HCT116 (cell line): ENCODE measurements around the gene ANKRD16. TPM values are rescaled to one million over a fixed set of nuclear protein-coding genes. Genes with fewer than 3 reads are reported as not detected.

Experiments
- ATAC-seq: fragments of 200-7000 bp; cut with Tn5 transposase; 2 replicates; pipeline ENCODE4 v1.9.1; 2020; ENCODE audit warnings: mild to moderate bottlenecking, moderate library complexity
- BruUV-seq: library from RNA; stranded (reverse); fragments of 400-500 nt; replicated peaks from 2 replicates; lab custom pipeline; 2021; lab: Mats Ljungman, UMichigan
- CTCF ChIA-PET: fragments of 300-600 bp; sonication (Branson Sonifier 250); formaldehyde crosslinking; loops from one replicate; lab custom pipeline; 2021; ENCODE audit warnings: antibody characterized with exemption; lab: Charles Lee
- POLR2A ChIA-PET: fragments of 300-600, 350-600 bp; sonication (Branson Sonifier 250); formaldehyde crosslinking; loops from one replicate; lab custom pipeline; 2021; ENCODE audit warnings: antibody characterized with exemption; lab: Charles Lee
- RAD21 ChIA-PET, 2 experiments: fragments of 300-600 bp; sonication (Branson Sonifier 250); formaldehyde crosslinking; loops; one replicate each; lab custom pipeline; 2023; ENCODE audit warnings: low total read pairs in 2 of 2; ENCODE audit not compliant: uncharacterized antibody in 2 of 2, unreplicated experiment in 2 of 2, low non-redundant PET in 1 of 2; lab: Charles Lee
- DNase-seq: peaks from one replicate; pipeline ENCODE4 v3.0.0-alpha.2; 2010; ENCODE audit warnings: low read depth, low spot score
- H2AFZ ChIP-seq: fragments of 200-600 bp; shearing (Covaris generic), sonication (generic); 2 replicates; pipeline ENCODE4 v1.6.1; 2017; ENCODE audit warnings: low read depth, mixed run types, mixed read lengths, antibody characterized with exemption, low read length; ENCODE audit not compliant: poor library complexity, severe bottlenecking
- H3K27ac ChIP-seq: 2 replicates; pipeline ENCODE4 v1.5.1; 2012; ENCODE audit warnings: low read depth, low read length
- H3K27me3 ChIP-seq: fragments of 200-600 bp; sonication (generic); 2 replicates; pipeline ENCODE4 v1.6.1; 2016; ENCODE audit warnings: mixed run types, low read length, mixed read lengths; ENCODE audit not compliant: insufficient read depth
- H3K36me3 ChIP-seq, 2 experiments: fragments of 200-500 bp in 1 of 2; fragments of 200-600 bp in 1 of 2; sonication (Bioruptor generic) in 1 of 2; sonication (generic) in 1 of 2; 2 replicates each; pipeline versions ENCODE4 v1.5.1 to v1.6.1; 2014 to 2016; ENCODE audit warnings: low read length in 2 of 2, inconsistent platforms in 1 of 2, mixed read lengths in 1 of 2, mixed run types in 1 of 2; ENCODE audit not compliant: insufficient read depth in 2 of 2, control insufficient read depth in 1 of 2
- H3K4me1 ChIP-seq, 2 experiments: fragments of 200-600 bp in 1 of 2; sonication (generic) in 1 of 2; 2 replicates each; pipeline versions ENCODE4 v1.5.1 to v1.6.1; 2012 to 2017; ENCODE audit warnings: low read length in 2 of 2, inconsistent platforms in 1 of 2, mild to moderate bottlenecking in 1 of 2, mixed read lengths in 1 of 2, mixed run types in 1 of 2, moderate library complexity in 1 of 2; ENCODE audit not compliant: insufficient read depth in 2 of 2, control insufficient read depth in 1 of 2
- H3K4me2 ChIP-seq: fragments of 200-600 bp; sonication (generic); 2 replicates; pipeline ENCODE4 v1.6.1; 2017; ENCODE audit warnings: mixed run types, low read length, mixed read lengths
- H3K4me3 ChIP-seq, 2 experiments: fragments of 200-600 bp in 1 of 2; sonication (generic) in 1 of 2; replicated peaks in 1 of 2; 2 replicates each; pipeline ENCODE4 v1.5.1; 2011 to 2016; ENCODE audit warnings: low read length in 2 of 2, control low read depth in 1 of 2, low read depth in 1 of 2, mild to moderate bottlenecking in 1 of 2, mixed read lengths in 1 of 2, mixed run types in 1 of 2
- H3K79me2 ChIP-seq: fragments of 200-600 bp; sonication (generic); 2 replicates; pipeline ENCODE4 v1.6.1; 2017; ENCODE audit warnings: mild to moderate bottlenecking, mixed run types, low read length, moderate library complexity, mixed read lengths; ENCODE audit not compliant: insufficient read depth
- H3K9ac ChIP-seq: fragments of 200-600 bp; sonication (generic); 2 replicates; pipeline ENCODE4 v1.6.1; 2016; ENCODE audit warnings: low read length, mixed read lengths
- H3K9me2 ChIP-seq: fragments of 200-600 bp; sonication (generic), shearing (Covaris generic); 2 replicates; pipeline ENCODE4 v1.6.1; 2017; ENCODE audit warnings: mixed run types, mild to moderate bottlenecking, moderate library complexity; ENCODE audit not compliant: insufficient read depth
- H3K9me3 ChIP-seq, 2 experiments: fragments of 200-500 bp in 1 of 2; fragments of 200-600 bp in 1 of 2; sonication (Bioruptor generic) in 1 of 2; sonication (generic) in 1 of 2; 2 replicates each; pipeline ENCODE4 v1.6.1; 2014 to 2017; ENCODE audit warnings: low read length in 2 of 2, mixed read lengths in 2 of 2, inconsistent platforms in 1 of 2, low read depth in 1 of 2, mild to moderate bottlenecking in 1 of 2, mixed run types in 1 of 2, moderate library complexity in 1 of 2; ENCODE audit not compliant: control insufficient read depth in 1 of 2, insufficient read depth in 1 of 2
- H4K20me1 ChIP-seq: fragments of 200-600 bp; sonication (generic), shearing (Covaris generic); 2 replicates; pipeline ENCODE4 v1.6.1; 2017; ENCODE audit warnings: mixed run types, mild to moderate bottlenecking, moderate library complexity; ENCODE audit not compliant: insufficient read depth
- EGR1 ChIP-seq: IDR thresholded peaks from 2 replicates; pipeline ENCODE4 v1.6.1; 2012; ENCODE audit warnings: low read depth
- EZH2 ChIP-seq: fragments of 200-600 bp; sonication (generic); IDR thresholded peaks from 2 replicates; pipeline ENCODE4 v1.6.1; 2017; ENCODE audit warnings: antibody characterized with exemption, mixed run types
- EZH2phosphoT487 ChIP-seq: fragments of 200-600 bp; IDR thresholded peaks from 2 replicates; pipeline ENCODE4 v1.6.1; 2018; ENCODE audit warnings: antibody characterized with exemption, borderline replicate concordance
- FOSL1 ChIP-seq: IDR thresholded peaks from 2 replicates; pipeline ENCODE4 v1.6.1; 2012; ENCODE audit warnings: low read depth
- JUND ChIP-seq: IDR thresholded peaks from 2 replicates; pipeline ENCODE4 v1.6.1; 2012
- POLR2A ChIP-seq: IDR thresholded peaks from 2 replicates; pipeline ENCODE4 v1.7.0; 2011; ENCODE audit warnings: borderline replicate concordance; ENCODE audit not compliant: insufficient read depth, insufficient read length; ENCODE audit errors: extremely low read depth
- RAD21 ChIP-seq: IDR thresholded peaks from 2 replicates; pipeline ENCODE4 v1.6.1; 2012; ENCODE audit warnings: low read depth, mild to moderate bottlenecking
- SIN3A ChIP-seq: IDR thresholded peaks from 2 replicates; pipeline ENCODE4 v1.6.1; 2012; ENCODE audit warnings: low read depth
- SP1 ChIP-seq: IDR thresholded peaks from 2 replicates; pipeline ENCODE4 v1.6.1; 2012; ENCODE audit warnings: low read depth
- SRF ChIP-seq: IDR thresholded peaks from 2 replicates; pipeline ENCODE4 v1.6.1; 2012; ENCODE audit warnings: low read depth
- YY1 ChIP-seq: IDR thresholded peaks from 2 replicates; pipeline ENCODE4 v1.6.1; 2011; ENCODE audit warnings: low read length, low read depth, moderate library complexity, mild to moderate bottlenecking; ENCODE audit not compliant: insufficient replicate concordance; ENCODE audit errors: extremely low read depth
- ZFX ChIP-seq: fragments of 450-650 bp; IDR thresholded peaks from 2 replicates; pipeline ENCODE4 v1.6.1; 2017
- intact Hi-C: fragments of 100-400 bp; cut with micrococcal nuclease; formaldehyde crosslinking; loops from 2 replicates; pipeline ENCODE4 v1.10.0; 2022
- total RNA-seq: library from RNA; stranded (reverse); gene quantifications from one replicate; pipeline ENCODE4 v1.2.1, GENCODE V29; 2021; ENCODE audit not compliant: unreplicated experiment
- TF ChIP-seq, protein P1 (sequence below): IDR thresholded peaks from 2 replicates; pipeline ENCODE4 v1.6.1; 2012; ENCODE audit warnings: low read depth
- TF ChIP-seq, protein P2 (sequence below), 3 experiments: fragments of 200-600 bp in 1 of 3; sonication (generic) in 1 of 3; IDR thresholded peaks in 2 of 3; conservative IDR thresholded peaks in 1 of 3; 2 replicates each; pipeline ENCODE4 v1.5.1; 2012 to 2017; ENCODE audit warnings: low read depth in 2 of 3, low read length in 2 of 3, antibody characterized with exemption in 1 of 3, borderline replicate concordance in 1 of 3, control low read depth in 1 of 3, mild to moderate bottlenecking in 1 of 3, mixed read lengths in 1 of 3, mixed run types in 1 of 3, moderate library complexity in 1 of 3; ENCODE audit not compliant: insufficient read depth in 1 of 3

The ANKRD16 gene
- total RNA-seq, 1 experiment from 2014 or later, result 9.4 TPM

DNA sequence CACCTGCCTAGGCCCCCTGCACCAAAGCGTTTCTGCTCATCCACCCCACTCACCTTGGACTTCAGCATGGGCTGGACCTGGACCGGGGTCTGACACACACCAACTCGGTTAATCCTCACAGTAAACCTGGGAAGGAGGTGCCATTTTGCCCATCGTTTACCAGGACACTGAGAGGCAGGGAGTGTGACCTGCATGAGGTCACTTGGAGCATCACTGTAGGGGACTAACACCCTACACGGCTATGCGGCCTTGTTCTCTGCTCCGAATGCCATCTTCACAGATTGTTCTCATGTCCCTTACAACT, 33.0 kb downstream of the ANKRD16 start:
- intact Hi-C loops, result no loop called here
- no TSS peak for BruUV-seq
- Histone ChIP-seq H3K79me2 (no peaks in the 10 kb centered on the region), H3K4me2 (no peak overlapping the region), H3K4me1 (peaks cover 13 to 30% of the 10 kb centered on the region in 2 experiments), H3K27ac (no peak overlapping the region), H3K9ac (no peak overlapping the region), H3K36me3 (no peaks in the 10 kb centered on the region), H3K4me3 (no peak overlapping the region), H3K9me3 (no peaks in the 10 kb centered on the region), H3K27me3 (no peaks in the 10 kb centered on the region), H2AFZ (no peak overlapping the region), H3K9me2 (no peaks in the 10 kb centered on the region), H4K20me1 (no peaks in the 10 kb centered on the region)
- RAD21 ChIA-PET, result no interaction called here
- POLR2A ChIA-PET, result no interaction called here
- CTCF ChIA-PET, result no interaction called here
- TF ChIP-seq, protein P1, sequence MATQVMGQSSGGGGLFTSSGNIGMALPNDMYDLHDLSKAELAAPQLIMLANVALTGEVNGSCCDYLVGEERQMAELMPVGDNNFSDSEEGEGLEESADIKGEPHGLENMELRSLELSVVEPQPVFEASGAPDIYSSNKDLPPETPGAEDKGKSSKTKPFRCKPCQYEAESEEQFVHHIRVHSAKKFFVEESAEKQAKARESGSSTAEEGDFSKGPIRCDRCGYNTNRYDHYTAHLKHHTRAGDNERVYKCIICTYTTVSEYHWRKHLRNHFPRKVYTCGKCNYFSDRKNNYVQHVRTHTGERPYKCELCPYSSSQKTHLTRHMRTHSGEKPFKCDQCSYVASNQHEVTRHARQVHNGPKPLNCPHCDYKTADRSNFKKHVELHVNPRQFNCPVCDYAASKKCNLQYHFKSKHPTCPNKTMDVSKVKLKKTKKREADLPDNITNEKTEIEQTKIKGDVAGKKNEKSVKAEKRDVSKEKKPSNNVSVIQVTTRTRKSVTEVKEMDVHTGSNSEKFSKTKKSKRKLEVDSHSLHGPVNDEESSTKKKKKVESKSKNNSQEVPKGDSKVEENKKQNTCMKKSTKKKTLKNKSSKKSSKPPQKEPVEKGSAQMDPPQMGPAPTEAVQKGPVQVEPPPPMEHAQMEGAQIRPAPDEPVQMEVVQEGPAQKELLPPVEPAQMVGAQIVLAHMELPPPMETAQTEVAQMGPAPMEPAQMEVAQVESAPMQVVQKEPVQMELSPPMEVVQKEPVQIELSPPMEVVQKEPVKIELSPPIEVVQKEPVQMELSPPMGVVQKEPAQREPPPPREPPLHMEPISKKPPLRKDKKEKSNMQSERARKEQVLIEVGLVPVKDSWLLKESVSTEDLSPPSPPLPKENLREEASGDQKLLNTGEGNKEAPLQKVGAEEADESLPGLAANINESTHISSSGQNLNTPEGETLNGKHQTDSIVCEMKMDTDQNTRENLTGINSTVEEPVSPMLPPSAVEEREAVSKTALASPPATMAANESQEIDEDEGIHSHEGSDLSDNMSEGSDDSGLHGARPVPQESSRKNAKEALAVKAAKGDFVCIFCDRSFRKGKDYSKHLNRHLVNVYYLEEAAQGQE, result no peak
- no peak for TF ChIP-seq POLR2A
- TF ChIP-seq ZFX, result no peak
- TF ChIP-seq EGR1, result no peak
- TF ChIP-seq FOSL1, result no peak
- TF ChIP-seq EZH2, result no peak
- no peak for TF ChIP-seq SIN3A
- TF ChIP-seq EZH2phosphoT487, result no peak
- no peak for TF ChIP-seq SRF
- no peak for TF ChIP-seq RAD21
- TF ChIP-seq, protein P2, sequence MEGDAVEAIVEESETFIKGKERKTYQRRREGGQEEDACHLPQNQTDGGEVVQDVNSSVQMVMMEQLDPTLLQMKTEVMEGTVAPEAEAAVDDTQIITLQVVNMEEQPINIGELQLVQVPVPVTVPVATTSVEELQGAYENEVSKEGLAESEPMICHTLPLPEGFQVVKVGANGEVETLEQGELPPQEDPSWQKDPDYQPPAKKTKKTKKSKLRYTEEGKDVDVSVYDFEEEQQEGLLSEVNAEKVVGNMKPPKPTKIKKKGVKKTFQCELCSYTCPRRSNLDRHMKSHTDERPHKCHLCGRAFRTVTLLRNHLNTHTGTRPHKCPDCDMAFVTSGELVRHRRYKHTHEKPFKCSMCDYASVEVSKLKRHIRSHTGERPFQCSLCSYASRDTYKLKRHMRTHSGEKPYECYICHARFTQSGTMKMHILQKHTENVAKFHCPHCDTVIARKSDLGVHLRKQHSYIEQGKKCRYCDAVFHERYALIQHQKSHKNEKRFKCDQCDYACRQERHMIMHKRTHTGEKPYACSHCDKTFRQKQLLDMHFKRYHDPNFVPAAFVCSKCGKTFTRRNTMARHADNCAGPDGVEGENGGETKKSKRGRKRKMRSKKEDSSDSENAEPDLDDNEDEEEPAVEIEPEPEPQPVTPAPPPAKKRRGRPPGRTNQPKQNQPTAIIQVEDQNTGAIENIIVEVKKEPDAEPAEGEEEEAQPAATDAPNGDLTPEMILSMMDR (IDR thresholded peaks at IDR 0.05 in 2 of 3, conservative IDR thresholded peaks at IDR 0.05 in 1 of 3; ENCODE audit: borderline replicate concordance in 1 of 3, insufficient read depth in 1 of 3, low read depth in 2 of 3, low read length in 2 of 3), result no peak
- no peak for TF ChIP-seq SP1
- TF ChIP-seq YY1, result no peak
- no peak for TF ChIP-seq JUND
- DNase-seq (no peak), ATAC-seq (no peak)
